ENCODE data around the gene BAHCC1.

Gene BAHCC1

GRCh38 chr17:81386646-81387099, 8.6 kb upstream of the BAHCC1 start:
- no peak for DNase-seq (ENCODE audit: low read depth, low spot score)

- DNase-seq (ENCODE audit: low read depth, low spot score), result peak; percentile 47
These were observed 7.9 kb upstream of the BAHCC1 start for GRCh38 chr17:81387100-81388090.

GRCh38 chr17:81388091-81388611, 7.1 kb upstream of the BAHCC1 start:
- peak; percentile 66 for DNase-seq (ENCODE audit: low read depth, low spot score)

GRCh38 chr17:81388612-81389367, 6.5 kb upstream of the BAHCC1 start:
- DNase-seq (ENCODE audit: low read depth, low spot score), result peak; percentile 60

- DNase-seq (ENCODE audit: low read depth, low spot score), result no peak
These were observed 5.7 kb upstream of the BAHCC1 start for GRCh38 chr17:81389585-81389984.

- peak; percentile 27 for DNase-seq (ENCODE audit: low read depth, low spot score)
These were observed 5.0 kb upstream of the BAHCC1 start for GRCh38 chr17:81390029-81390872.

GRCh38 chr17:81390873-81391255, 4.4 kb upstream of the BAHCC1 start:
- no peak for DNase-seq (ENCODE audit: low read depth, low spot score)

- no peak for DNase-seq (ENCODE audit: low read depth, low spot score)
These were observed 3.8 kb upstream of the BAHCC1 start for GRCh38 chr17:81391293-81391935.

- DNase-seq (ENCODE audit: low read depth, low spot score), result no peak
These were observed 3.0 kb upstream of the BAHCC1 start for GRCh38 chr17:81391936-81392908.

GRCh38 chr17:81392909-81393654, 2.2 kb upstream of the BAHCC1 start:
- DNase-seq (ENCODE audit: low read depth, low spot score), result peak; percentile 49

GRCh38 chr17:81393684-81394376, 1.4 kb upstream of the BAHCC1 start:
- DNase-seq (ENCODE audit: low read depth, low spot score), result peak; percentile 100

- DNase-seq (ENCODE audit: low read depth, low spot score), result no peak
These were observed 808 bp upstream of the BAHCC1 start for GRCh38 chr17:81394377-81394920.

GRCh38 chr17:81395600-81396277, 482 bp downstream of the BAHCC1 start:
- DNase-seq (ENCODE audit: low read depth, low spot score), result peak; percentile 47

- DNase-seq (ENCODE audit: low read depth, low spot score), result no peak
These were observed 1.0 kb downstream of the BAHCC1 start for GRCh38 chr17:81396278-81396721.

GRCh38 chr17:81396722-81397313, 1.6 kb downstream of the BAHCC1 start:
- peak; percentile 88 for DNase-seq (ENCODE audit: low read depth, low spot score)

- DNase-seq (ENCODE audit: low read depth, low spot score), result peak; percentile 95
These were observed 2.3 kb downstream of the BAHCC1 start for GRCh38 chr17:81397314-81398175.

Measured in ELF-1 (cell line).